ENCODE results near the gene ADAMTS6. TPM values are rescaled to one million over a fixed set of nuclear protein-coding genes. Genes with fewer than 3 reads are reported as not detected.
A peak's percentile ranks its signal among the peaks of the same experiment; 100 is the strongest.

ADAMTS6 gene
- total and polyA plus RNA-seq, 2 of the 13 experiments (the other 11 are each of a cell fraction or from before 2014, with no cell fraction given) = 3.1 to 8.2 TPM

DNA sequence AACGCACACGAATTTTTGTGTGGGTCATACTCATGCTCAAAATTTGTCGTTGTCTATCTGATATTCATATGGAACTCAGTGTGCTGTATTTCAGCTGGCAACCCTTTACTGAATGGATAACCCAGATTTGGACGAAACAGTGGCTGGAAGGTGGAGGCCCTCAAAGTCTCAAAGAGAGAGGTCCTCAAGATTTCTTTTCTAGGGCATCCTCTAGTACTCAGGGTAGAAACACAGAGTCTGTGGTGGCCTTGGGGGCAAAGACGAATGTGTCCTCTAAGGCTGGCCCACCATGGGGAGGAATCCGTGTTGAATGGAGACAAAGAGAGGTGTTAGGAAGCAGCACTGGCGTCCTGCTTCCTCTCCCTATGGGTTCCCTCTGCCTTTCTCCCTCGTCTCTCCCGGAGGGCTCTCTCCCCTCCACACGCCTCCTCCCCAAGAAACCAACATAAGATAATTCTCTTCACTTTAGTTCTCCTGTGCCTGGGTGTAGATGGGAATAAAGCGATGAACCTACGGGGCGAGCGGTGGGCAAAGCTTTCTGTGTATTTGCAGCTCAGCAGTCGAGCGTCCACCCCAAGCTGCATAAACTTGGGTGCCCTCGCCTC, 379.2 kb downstream of the ADAMTS6 start (continued):
- TF ChIP-seq, protein P1, sequence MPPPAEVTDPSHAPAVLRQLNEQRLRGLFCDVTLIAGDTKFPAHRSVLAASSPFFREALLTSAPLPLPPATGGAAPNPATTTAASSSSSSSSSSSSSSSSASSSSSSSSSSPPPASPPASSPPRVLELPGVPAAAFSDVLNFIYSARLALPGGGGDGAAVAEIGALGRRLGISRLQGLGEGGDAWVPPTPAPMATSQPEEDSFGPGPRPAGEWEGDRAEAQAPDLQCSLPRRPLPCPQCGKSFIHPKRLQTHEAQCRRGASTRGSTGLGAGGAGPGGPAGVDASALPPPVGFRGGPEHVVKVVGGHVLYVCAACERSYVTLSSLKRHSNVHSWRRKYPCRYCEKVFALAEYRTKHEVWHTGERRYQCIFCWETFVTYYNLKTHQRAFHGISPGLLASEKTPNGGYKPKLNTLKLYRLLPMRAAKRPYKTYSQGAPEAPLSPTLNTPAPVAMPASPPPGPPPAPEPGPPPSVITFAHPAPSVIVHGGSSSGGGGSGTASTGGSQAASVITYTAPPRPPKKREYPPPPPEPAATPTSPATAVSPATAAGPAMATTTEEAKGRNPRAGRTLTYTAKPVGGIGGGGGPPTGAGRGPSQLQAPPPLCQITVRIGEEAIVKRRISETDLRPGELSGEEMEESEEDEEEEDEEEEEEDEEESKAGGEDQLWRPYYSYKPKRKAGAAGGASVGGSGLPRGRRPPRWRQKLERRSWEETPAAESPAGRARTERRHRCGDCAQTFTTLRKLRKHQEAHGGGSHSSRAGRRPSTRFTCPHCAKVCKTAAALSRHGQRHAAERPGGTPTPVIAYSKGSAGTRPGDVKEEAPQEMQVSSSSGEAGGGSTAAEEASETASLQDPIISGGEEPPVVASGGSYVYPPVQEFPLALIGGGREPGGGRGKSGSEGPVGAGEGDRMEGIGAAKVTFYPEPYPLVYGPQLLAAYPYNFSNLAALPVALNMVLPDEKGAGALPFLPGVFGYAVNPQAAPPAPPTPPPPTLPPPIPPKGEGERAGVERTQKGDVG (CRISPR knock-in tag; IDR thresholded peaks at IDR 0.05; ENCODE audit: borderline replicate concordance) = peak; percentile 64; the same call in 1 of the 2 replicates
- TF ChIP-seq, protein P2, sequence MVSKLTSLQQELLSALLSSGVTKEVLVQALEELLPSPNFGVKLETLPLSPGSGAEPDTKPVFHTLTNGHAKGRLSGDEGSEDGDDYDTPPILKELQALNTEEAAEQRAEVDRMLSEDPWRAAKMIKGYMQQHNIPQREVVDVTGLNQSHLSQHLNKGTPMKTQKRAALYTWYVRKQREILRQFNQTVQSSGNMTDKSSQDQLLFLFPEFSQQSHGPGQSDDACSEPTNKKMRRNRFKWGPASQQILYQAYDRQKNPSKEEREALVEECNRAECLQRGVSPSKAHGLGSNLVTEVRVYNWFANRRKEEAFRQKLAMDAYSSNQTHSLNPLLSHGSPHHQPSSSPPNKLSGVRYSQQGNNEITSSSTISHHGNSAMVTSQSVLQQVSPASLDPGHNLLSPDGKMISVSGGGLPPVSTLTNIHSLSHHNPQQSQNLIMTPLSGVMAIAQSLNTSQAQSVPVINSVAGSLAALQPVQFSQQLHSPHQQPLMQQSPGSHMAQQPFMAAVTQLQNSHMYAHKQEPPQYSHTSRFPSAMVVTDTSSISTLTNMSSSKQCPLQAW (CRISPR knock-in tag; IDR thresholded peaks at IDR 0.05) = no peak
- TF ChIP-seq PHF21A (CRISPR knock-in tag; IDR thresholded peaks at IDR 0.05) (no peak), ZNF747 (CRISPR knock-in tag; IDR thresholded peaks at IDR 0.05; ENCODE audit: borderline replicate concordance) (no peak), ZBTB42 (CRISPR knock-in tag; IDR thresholded peaks at IDR 0.05) (no peak), CBX2 (IDR thresholded peaks at IDR 0.05; ENCODE audit: low read depth, low read length) (no peak), CBX2 (CRISPR knock-in tag; IDR thresholded peaks at IDR 0.05; ENCODE audit: low read depth) (0 out of 2 replicates have a peak, but pooled peaks have one; percentile 44), SRSF9 (IDR thresholded peaks at IDR 0.05; ENCODE audit: borderline replicate concordance, insufficient read depth, low read depth, low read length, poor library complexity, severe bottlenecking) (no peak), POLR2A (IDR thresholded peaks at IDR 0.05; ENCODE audit: insufficient read depth in 1 of 2, low read depth in 2 of 2, low read length in 2 of 2) (no peak), NFYB (CRISPR knock-in tag; IDR thresholded peaks at IDR 0.05) (no peak), ETV6 (CRISPR knock-in tag; conservative IDR thresholded peaks at IDR 0.05) (no peak), TEAD3 (CRISPR knock-in tag; optimal IDR thresholded peaks at IDR 0.05; ENCODE audit: borderline replicate concordance) (no peak), ZNF136 (CRISPR knock-in tag; IDR thresholded peaks at IDR 0.05; ENCODE audit: low read depth) (0 out of 2 replicates have a peak, but pooled peaks have one; percentile 50), MATR3 (CRISPR knock-in tag; IDR thresholded peaks at IDR 0.05) (no peak), ZNF263 (CRISPR knock-in tag; IDR thresholded peaks at IDR 0.05) (peak; percentile 39; the same call in 1 of the 2 replicates), TMF1 (CRISPR knock-in tag; IDR thresholded peaks at IDR 0.05; ENCODE audit: low read depth) (no peak), ZBTB38 (CRISPR knock-in tag; IDR thresholded peaks at IDR 0.05) (0 out of 2 replicates have a peak, but pooled peaks have one; percentile 23), XBP1 (CRISPR knock-in tag; IDR thresholded peaks at IDR 0.05) (no peak), MTF2 (CRISPR knock-in tag; IDR thresholded peaks at IDR 0.05; ENCODE audit: borderline replicate concordance) (no peak), MED13 (CRISPR knock-in tag; IDR thresholded peaks at IDR 0.05) (no peak), KMT2B (CRISPR knock-in tag; IDR thresholded peaks at IDR 0.05) (no peak)
- TF ChIP-seq, protein P3, sequence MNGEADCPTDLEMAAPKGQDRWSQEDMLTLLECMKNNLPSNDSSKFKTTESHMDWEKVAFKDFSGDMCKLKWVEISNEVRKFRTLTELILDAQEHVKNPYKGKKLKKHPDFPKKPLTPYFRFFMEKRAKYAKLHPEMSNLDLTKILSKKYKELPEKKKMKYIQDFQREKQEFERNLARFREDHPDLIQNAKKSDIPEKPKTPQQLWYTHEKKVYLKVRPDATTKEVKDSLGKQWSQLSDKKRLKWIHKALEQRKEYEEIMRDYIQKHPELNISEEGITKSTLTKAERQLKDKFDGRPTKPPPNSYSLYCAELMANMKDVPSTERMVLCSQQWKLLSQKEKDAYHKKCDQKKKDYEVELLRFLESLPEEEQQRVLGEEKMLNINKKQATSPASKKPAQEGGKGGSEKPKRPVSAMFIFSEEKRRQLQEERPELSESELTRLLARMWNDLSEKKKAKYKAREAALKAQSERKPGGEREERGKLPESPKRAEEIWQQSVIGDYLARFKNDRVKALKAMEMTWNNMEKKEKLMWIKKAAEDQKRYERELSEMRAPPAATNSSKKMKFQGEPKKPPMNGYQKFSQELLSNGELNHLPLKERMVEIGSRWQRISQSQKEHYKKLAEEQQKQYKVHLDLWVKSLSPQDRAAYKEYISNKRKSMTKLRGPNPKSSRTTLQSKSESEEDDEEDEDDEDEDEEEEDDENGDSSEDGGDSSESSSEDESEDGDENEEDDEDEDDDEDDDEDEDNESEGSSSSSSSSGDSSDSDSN (CRISPR knock-in tag; IDR thresholded peaks at IDR 0.05) = peak; percentile 16; the same call in 1 of the 2 replicates
- TF ChIP-seq, protein P4, sequence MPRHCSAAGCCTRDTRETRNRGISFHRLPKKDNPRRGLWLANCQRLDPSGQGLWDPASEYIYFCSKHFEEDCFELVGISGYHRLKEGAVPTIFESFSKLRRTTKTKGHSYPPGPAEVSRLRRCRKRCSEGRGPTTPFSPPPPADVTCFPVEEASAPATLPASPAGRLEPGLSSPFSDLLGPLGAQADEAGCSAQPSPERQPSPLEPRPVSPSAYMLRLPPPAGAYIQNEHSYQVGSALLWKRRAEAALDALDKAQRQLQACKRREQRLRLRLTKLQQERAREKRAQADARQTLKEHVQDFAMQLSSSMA (CRISPR knock-in tag; IDR thresholded peaks at IDR 0.05) = no peak
